ENCODE measurements around the gene INSYN2B. TPM values are rescaled to one million over a fixed set of nuclear protein-coding genes. Genes with fewer than 3 reads are reported as not detected.

INSYN2B gene
- total RNA-seq, 4 donors from 2014 or later, result 2.5 TPM; not detected in 3

DNA sequence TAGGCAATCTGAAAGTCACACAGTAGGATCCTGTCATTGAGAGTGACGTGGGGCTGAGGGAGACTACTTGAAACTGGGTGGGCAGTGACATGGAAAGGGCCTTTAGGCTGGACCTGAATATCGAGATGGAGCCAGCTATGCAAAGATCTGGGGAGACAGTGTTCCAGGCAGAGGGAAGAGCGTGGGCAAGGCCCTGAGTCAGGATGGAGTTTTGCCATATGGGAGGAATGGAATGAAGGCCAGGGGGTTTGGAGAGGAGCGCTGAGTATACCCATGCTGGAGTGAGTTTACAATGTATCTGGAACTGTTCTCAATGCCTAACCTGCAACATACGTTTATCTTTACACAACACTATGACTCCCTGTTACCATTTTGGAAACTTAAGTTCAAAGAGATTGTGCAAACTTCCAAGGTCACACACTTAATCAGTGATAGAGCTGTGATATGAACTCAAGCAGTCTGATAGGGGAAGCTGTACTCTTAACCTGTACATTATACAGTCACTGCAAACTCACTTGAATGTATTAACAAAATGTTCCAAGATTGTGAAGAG lies 33.5 kb downstream of the INSYN2B start:
- H3K4me3 ChIP-seq, result no peak overlapping the region
- no peaks in the 10 kb centered on the region for H3K9me3 ChIP-seq
- H3K27ac ChIP-seq, result no peak overlapping the region
- no peaks in the 10 kb centered on the region for H3K4me1 ChIP-seq
- TF ChIP-seq, protein P1, sequence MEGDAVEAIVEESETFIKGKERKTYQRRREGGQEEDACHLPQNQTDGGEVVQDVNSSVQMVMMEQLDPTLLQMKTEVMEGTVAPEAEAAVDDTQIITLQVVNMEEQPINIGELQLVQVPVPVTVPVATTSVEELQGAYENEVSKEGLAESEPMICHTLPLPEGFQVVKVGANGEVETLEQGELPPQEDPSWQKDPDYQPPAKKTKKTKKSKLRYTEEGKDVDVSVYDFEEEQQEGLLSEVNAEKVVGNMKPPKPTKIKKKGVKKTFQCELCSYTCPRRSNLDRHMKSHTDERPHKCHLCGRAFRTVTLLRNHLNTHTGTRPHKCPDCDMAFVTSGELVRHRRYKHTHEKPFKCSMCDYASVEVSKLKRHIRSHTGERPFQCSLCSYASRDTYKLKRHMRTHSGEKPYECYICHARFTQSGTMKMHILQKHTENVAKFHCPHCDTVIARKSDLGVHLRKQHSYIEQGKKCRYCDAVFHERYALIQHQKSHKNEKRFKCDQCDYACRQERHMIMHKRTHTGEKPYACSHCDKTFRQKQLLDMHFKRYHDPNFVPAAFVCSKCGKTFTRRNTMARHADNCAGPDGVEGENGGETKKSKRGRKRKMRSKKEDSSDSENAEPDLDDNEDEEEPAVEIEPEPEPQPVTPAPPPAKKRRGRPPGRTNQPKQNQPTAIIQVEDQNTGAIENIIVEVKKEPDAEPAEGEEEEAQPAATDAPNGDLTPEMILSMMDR (IDR thresholded peaks at IDR 0.05), result no peak
- no peak for TF ChIP-seq POLR2A (IDR thresholded peaks at IDR 0.05)
- H3K27me3 ChIP-seq, result no peaks in the 10 kb centered on the region
- no peak for DNase-seq
- no peaks in the 10 kb centered on the region for H3K36me3 ChIP-seq

GRCh38 chr5:169945831-169946261 lies 34.4 kb downstream of the INSYN2B start:
- H3K27me3 ChIP-seq, result no peaks in the 10 kb centered on the region
- H3K9me3 ChIP-seq, result no peaks in the 10 kb centered on the region
- DNase-seq, result no peak
- H3K27ac ChIP-seq, result no peak overlapping the region
- TF ChIP-seq, protein P1 (IDR thresholded peaks at IDR 0.05), result no peak
- TF ChIP-seq POLR2A (IDR thresholded peaks at IDR 0.05), result no peak
- no peaks in the 10 kb centered on the region for H3K4me1 ChIP-seq
- no peaks in the 10 kb centered on the region for H3K36me3 ChIP-seq
- H3K4me3 ChIP-seq, result no peak overlapping the region

DNA sequence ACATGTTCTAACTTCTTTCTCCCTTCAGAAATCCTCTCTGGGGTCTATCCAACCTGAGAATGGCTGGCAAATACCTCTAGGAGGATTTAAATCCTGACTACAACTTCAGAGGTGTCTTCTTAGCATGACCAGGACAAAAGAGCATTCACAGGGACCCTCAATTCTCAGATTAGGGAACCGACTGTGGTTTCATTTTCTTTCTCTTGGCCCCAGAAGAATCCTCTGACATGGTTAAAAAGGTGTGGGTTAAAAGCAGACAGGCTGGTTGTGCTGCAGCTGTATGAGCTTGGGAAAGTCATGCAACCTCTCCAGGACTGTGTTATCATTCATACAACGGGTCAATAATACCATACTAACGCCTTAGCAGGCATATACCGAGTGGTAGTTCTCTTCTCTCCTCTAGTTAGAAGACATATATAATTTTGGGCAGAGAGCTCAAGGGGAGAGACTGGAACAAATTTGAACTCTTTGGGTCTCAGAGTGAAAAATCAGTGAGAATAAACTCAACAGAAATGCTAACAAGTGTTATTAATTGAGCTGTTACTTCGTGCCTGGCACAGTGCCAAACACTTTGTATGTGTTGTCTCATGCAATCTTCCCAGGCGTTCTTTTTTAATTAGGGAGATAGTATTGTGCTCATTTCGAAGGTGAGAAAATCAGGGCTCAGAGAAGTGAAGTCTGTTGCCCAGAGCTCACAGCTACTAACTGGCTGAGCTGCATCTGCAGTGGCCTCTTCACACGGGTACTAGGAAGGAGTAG lies 35.2 kb downstream of the INSYN2B start:
- H3K9me3 ChIP-seq, result no peaks in the 10 kb centered on the region
- H3K36me3 ChIP-seq, result no peaks in the 10 kb centered on the region
- DNase-seq, result no peak
- no peak overlapping the region for H3K27ac ChIP-seq
- H3K4me1 ChIP-seq, result no peaks in the 10 kb centered on the region
- H3K27me3 ChIP-seq, result no peaks in the 10 kb centered on the region
- H3K4me3 ChIP-seq, result no peak overlapping the region
- TF ChIP-seq, protein P1 (IDR thresholded peaks at IDR 0.05), result no peak
- no peak for TF ChIP-seq POLR2A (IDR thresholded peaks at IDR 0.05)

- no peaks in the 10 kb centered on the region for H3K36me3 ChIP-seq
- H3K9me3 ChIP-seq, result no peaks in the 10 kb centered on the region
- no peak for DNase-seq
- H3K4me3 ChIP-seq, result no peak overlapping the region
- no peak overlapping the region for H3K27ac ChIP-seq
- H3K4me1 ChIP-seq, result no peaks in the 10 kb centered on the region
- no peak for TF ChIP-seq POLR2A (IDR thresholded peaks at IDR 0.05)
- TF ChIP-seq, protein P1 (IDR thresholded peaks at IDR 0.05), result no peak
- no peaks in the 10 kb centered on the region for H3K27me3 ChIP-seq
These were observed 36.2 kb downstream of the INSYN2B start for GRCh38 chr5:169944115-169944514.

DNA sequence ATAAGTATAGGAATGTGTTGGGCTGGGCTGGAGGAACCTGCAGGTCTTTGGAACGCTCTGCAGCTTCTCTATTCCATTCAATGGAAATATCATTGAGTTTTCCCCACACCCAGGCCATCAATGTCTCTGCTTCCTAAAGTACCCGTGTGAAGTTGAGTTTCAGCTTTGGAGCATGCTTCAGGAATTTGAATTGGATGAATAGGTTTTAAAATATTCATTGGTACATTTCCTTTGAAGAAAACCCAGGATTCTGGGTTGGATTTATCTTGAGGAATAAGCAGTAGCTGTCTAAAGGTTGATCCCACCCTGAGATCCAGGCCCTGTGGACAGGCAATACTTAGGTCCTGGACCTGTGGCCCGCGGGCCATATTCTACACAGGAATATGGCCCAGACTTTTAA lies 37.3 kb downstream of the INSYN2B start:
- H3K36me3 ChIP-seq, result no peaks in the 10 kb centered on the region
- DNase-seq, result no peak
- no peaks in the 10 kb centered on the region for H3K27me3 ChIP-seq
- no peaks in the 10 kb centered on the region for H3K9me3 ChIP-seq
- H3K4me1 ChIP-seq, result no peaks in the 10 kb centered on the region
- H3K4me3 ChIP-seq, result no peak overlapping the region
- TF ChIP-seq, protein P1 (IDR thresholded peaks at IDR 0.05), result no peak
- no peak for TF ChIP-seq POLR2A (IDR thresholded peaks at IDR 0.05)
- H3K27ac ChIP-seq, result no peak overlapping the region
